ENCODE measurements around the gene KIAA1671.

The KIAA1671 gene

GRCh38 chr22:25146307-25146706 is 193.8 kb downstream of the KIAA1671 start:
- no peak for DNase-seq (ENCODE audit: low read depth, low spot score)

- DNase-seq (ENCODE audit: low read depth, low spot score), result no peak
These were observed 194.6 kb downstream of the KIAA1671 start for GRCh38 chr22:25146906-25147641.

GRCh38 chr22:25147642-25147928 is 195.1 kb downstream of the KIAA1671 start:
- DNase-seq (ENCODE audit: low read depth, low spot score), result no peak

GRCh38 chr22:25148149-25148691 is 195.7 kb downstream of the KIAA1671 start:
- DNase-seq (ENCODE audit: low read depth, low spot score), result no peak

GRCh38 chr22:25149014-25149413 is 196.5 kb downstream of the KIAA1671 start:
- DNase-seq (ENCODE audit: low read depth, low spot score), result no peak

- no peak for DNase-seq (ENCODE audit: low read depth, low spot score)
These were observed 201.6 kb downstream of the KIAA1671 start for GRCh38 chr22:25153961-25154666.

GRCh38 chr22:25154667-25154999 is 202.1 kb downstream of the KIAA1671 start:
- DNase-seq (ENCODE audit: low read depth, low spot score), result no peak

- DNase-seq (ENCODE audit: low read depth, low spot score), result no peak
These were observed 204.2 kb downstream of the KIAA1671 start for GRCh38 chr22:25156736-25157135.

- DNase-seq (ENCODE audit: low read depth, low spot score), result no peak
These were observed 206.5 kb downstream of the KIAA1671 start for GRCh38 chr22:25159028-25159427.

GRCh38 chr22:25160120-25160996 is 207.8 kb downstream of the KIAA1671 start:
- no peak for DNase-seq (ENCODE audit: low read depth, low spot score)

- DNase-seq (ENCODE audit: low read depth, low spot score), result no peak
These were observed 208.8 kb downstream of the KIAA1671 start for GRCh38 chr22:25161017-25161915.

GRCh38 chr22:25161916-25162530 is 209.5 kb downstream of the KIAA1671 start:
- DNase-seq (ENCODE audit: low read depth, low spot score), result no peak

- no peak for DNase-seq (ENCODE audit: low read depth, low spot score)
These were observed 210.0 kb downstream of the KIAA1671 start for GRCh38 chr22:25162561-25162960.

- DNase-seq (ENCODE audit: low read depth, low spot score), result no peak
These were observed 213.3 kb downstream of the KIAA1671 start for GRCh38 chr22:25165785-25166184.

- DNase-seq (ENCODE audit: low read depth, low spot score), result no peak
These were observed 213.9 kb downstream of the KIAA1671 start for GRCh38 chr22:25166266-25167040.

- no peak for DNase-seq (ENCODE audit: low read depth, low spot score)
These were observed 214.6 kb downstream of the KIAA1671 start for GRCh38 chr22:25167082-25167481.

- DNase-seq (ENCODE audit: low read depth, low spot score), result no peak
These were observed 215.5 kb downstream of the KIAA1671 start for GRCh38 chr22:25167834-25168601.

- DNase-seq (ENCODE audit: low read depth, low spot score), result no peak
These were observed 216.9 kb downstream of the KIAA1671 start for GRCh38 chr22:25169278-25170031.
